ENCODE measurements around the gene HNRNPL. TPM values are rescaled to one million over a fixed set of nuclear protein-coding genes. Genes with fewer than 3 reads are reported as not detected.
"Not testable (repeated sequence)": the region's sequence is repeated elsewhere in the genome, so short reads cannot be mapped to it uniquely, and the experiment has no call there.

HNRNPL gene
- 289 and 297 TPM in 2 replicates for total RNA-seq (2014; rRNA removed)
- 335 TPM for polyA plus RNA-seq (2012)

- DNase-seq (ENCODE audit: low read depth), result peak; percentile 100
These were observed at the start of gene HNRNPL for GRCh38 chr19:38849860-38850435. HNRNPL (minus strand) TSS chr19:38849986; CDS start chr19:38849966, 20 bp downstream.

- peak; percentile 26 for DNase-seq (ENCODE audit: low read depth)
These were observed 49.1 kb upstream of the HNRNPL start for GRCh38 chr19:38898788-38899446.

- no peak for DNase-seq (ENCODE audit: low read depth)
These were observed 45.2 kb upstream of the HNRNPL start for GRCh38 chr19:38894968-38895367.

- DNase-seq (ENCODE audit: low read depth), result no peak
These were observed 43.6 kb upstream of the HNRNPL start for GRCh38 chr19:38893341-38893771.

- no peak for DNase-seq (ENCODE audit: low read depth)
These were observed 43.1 kb upstream of the HNRNPL start for GRCh38 chr19:38892841-38893240.

- DNase-seq (ENCODE audit: low read depth), result peak; percentile 65
These were observed 42.0 kb upstream of the HNRNPL start for GRCh38 chr19:38891771-38892170.

GRCh38 chr19:38890686-38891085 lies 40.9 kb upstream of the HNRNPL start:
- DNase-seq (ENCODE audit: low read depth), result peak; percentile 76

GRCh38 chr19:38889803-38890202 lies 40.0 kb upstream of the HNRNPL start:
- no peak for DNase-seq (ENCODE audit: low read depth)

- DNase-seq (ENCODE audit: low read depth), result no peak
These were observed 39.1 kb upstream of the HNRNPL start for GRCh38 chr19:38888876-38889275.

- not testable (repeated sequence) for DNase-seq (ENCODE audit: low read depth)
These were observed 34.9 kb upstream of the HNRNPL start for GRCh38 chr19:38884691-38885090.

- no peak for DNase-seq (ENCODE audit: low read depth)
These were observed 33.5 kb upstream of the HNRNPL start for GRCh38 chr19:38883286-38883685.

- no peak for DNase-seq (ENCODE audit: low read depth)
These were observed 31.3 kb upstream of the HNRNPL start for GRCh38 chr19:38880882-38881609.

GRCh38 chr19:38880076-38880881 lies 30.5 kb upstream of the HNRNPL start:
- no peak for DNase-seq (ENCODE audit: low read depth)

GRCh38 chr19:38879400-38879751 lies 29.6 kb upstream of the HNRNPL start:
- DNase-seq (ENCODE audit: low read depth), result no peak

GRCh38 chr19:38878575-38879399 lies 29.0 kb upstream of the HNRNPL start:
- no peak for DNase-seq (ENCODE audit: low read depth)

GRCh38 chr19:38877781-38878574 lies 28.2 kb upstream of the HNRNPL start, which contains the start of gene RINL:
RINL (minus strand) TSS chr19:38878275; CDS start chr19:38876742, 1,533 bp downstream.
- DNase-seq (ENCODE audit: low read depth), result no peak

GRCh38 chr19:38875656-38876395 lies 26.0 kb upstream of the HNRNPL start:
- DNase-seq (ENCODE audit: low read depth), result peak; percentile 29

GRCh38 chr19:38873400-38873799 lies 23.6 kb upstream of the HNRNPL start:
- DNase-seq (ENCODE audit: low read depth), result not testable (repeated sequence)

- no peak for DNase-seq (ENCODE audit: low read depth)
These were observed 20.8 kb upstream of the HNRNPL start for GRCh38 chr19:38870612-38871011.
